Measurements from ENCODE around the gene TAMALIN.

TAMALIN gene

GRCh38 chr12:52037248-52037861, 30.6 kb downstream of the TAMALIN start:
- peak in 1 of 4 experiments; percentile 40 for DNase-seq

DNA sequence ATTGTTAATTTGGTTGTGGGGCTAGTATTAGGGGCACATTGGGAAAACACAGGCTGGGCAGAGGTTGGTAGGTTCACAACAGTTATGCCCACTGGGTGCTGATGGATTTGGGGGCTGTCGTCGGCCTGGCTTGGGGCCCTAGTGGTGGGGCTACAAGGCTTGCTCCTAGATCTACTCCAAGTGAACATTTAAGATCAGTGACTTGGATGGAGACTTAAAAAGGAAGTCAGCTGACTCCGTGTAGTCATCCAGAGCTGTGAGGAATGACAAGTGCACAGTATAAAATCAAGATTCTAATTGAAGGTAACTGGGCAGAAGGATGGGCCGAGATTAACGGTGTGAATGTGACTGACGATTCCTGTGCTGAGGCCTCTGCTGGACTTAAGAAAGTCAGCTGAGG, 31.7 kb downstream of the TAMALIN start:
- peak in 3 of 4 experiments; percentile 36 to 58 (median 55) for DNase-seq

GRCh38 chr12:52041035-52041434, 34.3 kb downstream of the TAMALIN start:
- DNase-seq = no peak

DNA sequence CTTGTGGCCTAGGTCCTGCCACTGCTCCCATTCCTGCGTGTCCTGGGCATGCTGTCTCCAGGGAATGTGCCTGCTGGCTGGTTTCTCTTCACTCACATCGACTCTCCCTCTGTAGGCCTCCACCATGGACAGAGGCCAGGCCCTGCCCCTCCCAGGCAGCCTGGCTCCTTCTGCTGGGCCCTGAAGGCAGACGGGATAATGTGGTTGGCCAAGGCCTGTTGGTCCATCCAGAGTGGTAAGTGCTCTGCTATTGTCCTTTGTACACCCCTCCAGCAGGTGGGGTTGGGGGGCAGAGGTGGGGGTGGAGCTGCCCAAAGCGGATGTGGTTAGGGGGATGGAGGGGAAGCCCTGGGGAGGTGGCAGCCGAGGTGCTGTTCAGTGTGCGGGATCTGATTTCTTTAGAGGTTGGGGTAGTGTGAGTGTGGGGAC, 35.0 kb downstream of the TAMALIN start:
- peak in 1 of 4 experiments; percentile 27 for DNase-seq

DNA sequence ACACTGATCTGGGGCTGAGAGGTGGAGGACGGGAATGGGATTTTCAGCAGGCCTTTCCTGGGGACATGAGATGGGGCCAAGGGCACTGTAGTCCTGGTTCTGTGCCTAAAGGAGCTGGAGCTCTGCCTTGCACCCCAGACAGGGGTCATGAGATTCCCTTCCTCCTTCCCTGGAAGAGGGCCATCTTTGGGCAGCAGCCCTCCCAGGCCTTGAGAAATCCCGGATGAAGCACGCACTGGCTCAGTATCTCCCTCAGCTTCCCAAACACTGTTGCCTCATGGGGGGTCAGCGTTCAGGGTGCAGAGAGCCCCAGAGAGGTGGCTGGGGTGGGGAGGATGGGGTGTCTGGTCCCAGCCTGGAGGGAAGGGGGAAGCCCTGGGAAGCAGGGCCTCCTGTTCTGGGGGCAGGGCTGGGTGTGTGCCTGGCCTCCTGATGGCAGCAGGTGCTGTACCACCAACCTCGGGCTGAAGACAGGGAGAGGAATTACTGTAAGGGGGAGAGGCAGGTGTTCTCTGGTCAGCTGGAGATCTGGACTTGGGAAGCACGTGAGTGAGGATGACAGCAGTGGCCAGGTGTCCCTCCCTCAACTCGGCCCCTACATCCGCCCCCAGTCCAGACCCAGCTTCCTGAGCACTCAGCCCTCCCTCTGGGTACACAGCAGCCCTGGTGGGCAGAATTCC, 36.1 kb downstream of the TAMALIN start:
- no peak for DNase-seq

DNA sequence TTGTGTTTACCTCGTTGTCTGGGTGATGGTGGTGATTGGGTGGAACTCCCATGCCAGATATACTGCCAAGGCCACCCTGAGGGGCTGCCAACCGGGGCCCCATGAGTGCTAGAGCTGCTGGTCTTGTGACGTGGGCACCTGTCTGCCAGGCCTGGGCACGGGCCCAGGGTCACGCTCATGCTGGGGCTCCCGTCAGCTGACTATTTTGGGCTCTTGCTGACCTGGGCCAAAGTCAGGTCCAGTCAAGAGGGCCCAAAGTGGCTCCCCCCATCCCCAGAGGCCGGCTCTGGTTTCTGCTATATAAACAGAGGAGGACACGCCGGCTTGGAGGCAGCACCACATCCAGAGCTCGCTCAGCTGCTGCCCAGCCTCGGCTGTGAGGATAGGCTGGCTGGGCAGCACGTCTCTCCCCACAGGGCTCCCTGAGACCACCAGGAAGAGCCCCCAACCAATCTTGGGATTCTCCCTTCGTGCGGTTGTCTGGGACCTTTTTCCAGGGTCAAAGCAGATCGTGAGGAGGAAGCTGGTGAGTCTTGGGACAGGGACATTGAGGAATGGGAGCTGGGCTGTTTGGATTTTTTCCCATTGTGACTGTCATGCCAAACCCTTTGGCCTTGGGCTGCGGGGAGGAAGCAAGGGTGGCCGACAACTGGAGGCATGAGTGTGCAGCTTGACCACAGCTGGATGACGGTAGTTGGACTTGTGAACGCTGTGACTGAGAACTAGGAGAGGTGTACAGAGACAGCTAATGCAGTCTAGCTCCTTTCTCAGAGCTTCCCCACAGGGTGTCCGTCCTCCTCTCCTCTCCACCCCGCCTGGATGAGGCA, 36.9 kb downstream of the TAMALIN start:
- no peak for DNase-seq

DNA sequence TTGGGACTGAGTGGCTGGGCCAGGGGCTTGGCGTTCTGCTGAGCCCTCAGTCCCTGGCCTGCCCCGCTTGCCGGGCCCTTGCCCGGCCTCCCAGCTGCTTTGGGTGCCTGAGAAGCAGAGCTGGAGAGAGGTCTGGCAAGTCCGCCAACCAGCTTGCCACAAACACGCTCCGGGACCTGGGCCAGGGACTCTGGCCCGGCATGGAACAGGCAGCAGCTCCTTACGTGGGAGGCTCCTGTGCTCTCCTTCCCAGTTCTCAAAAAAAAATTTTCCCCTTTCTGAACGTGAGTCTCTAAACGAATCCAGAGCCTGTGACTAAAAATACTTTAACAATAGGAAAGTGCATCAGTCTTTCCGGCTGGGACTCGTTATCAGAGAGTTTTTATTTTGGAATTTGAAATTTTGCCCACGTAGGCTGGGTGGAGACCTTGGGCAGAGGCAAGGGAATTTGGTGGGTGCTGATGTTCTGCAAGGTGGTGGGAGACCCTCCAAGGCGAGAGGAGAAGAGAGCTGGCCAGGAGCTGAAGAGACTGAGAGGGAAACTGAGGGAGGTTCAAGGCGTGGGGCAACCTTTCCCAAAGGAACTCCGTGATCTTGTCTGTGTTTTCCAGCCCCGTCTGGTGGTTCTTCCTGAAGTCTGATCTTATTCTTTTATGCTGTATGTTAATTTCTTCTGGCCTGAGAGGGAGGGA, 37.7 kb downstream of the TAMALIN start:
- DNase-seq = no peak

DNA sequence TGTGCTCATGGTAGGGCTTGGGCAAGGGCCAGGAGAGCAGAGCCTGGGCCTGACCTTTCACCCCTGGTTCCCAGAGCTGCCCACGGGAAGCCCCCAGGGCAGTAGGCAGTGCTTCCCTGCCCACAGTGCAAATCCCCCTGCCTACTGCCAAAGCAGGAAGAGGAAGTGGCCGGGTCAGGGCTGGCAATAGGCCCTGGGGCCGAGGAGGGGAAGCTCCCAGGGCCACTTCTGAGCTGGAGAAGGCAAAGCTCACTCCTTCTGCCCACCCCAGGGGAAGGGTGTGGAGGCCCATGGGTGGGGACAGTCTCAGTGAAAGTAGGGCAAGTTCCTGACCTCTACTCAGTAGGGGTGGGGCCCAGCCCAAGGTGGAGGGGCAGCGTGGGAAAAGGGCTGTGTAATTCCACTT, 39.1 kb downstream of the TAMALIN start:
- peak; percentile 80 to 91 (median 90) for DNase-seq

DNA sequence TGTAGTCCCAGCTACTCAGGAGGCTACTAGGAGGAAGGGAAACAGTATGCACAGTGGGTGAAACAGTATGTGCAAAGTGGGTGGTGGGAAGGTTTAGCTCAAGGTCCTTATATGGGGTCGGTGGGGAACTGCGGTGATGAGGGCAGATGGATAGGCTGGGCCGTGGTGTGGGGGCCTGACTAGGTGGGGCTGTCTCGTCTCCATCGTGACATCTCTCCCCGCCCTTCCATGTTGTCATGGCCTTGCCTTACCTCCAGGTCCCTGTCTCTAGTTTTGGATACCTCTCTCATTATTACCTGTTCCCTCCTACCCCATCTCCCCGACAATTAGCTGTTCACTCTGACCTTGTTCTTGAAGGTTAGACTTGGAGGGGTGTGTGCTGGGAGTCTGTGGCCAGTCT, 40.1 kb downstream of the TAMALIN start:
- DNase-seq = no peak

DNA sequence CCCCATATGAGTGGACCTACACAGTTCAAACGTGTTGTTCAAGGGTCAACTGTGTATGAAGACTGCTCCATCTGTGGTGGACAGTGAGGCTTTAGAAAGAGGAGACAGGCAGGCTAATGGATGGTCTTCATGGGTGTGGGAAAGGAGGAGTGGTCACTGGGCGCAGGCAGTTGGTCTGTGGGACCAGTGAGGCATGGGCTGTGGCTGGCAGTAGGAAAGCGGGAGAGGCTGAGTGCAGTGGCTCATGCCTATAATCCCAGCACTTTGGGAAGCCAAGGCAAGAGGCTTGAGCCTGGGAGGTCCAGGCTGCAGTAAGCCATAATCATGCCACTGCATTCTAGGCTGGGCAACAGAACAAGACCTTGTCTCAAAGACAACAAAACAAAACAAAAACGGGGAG, 42.5 kb downstream of the TAMALIN start:
- DNase-seq = no peak

GRCh38 chr12:52049688-52050087, 42.9 kb downstream of the TAMALIN start:
- DNase-seq = no peak

DNA sequence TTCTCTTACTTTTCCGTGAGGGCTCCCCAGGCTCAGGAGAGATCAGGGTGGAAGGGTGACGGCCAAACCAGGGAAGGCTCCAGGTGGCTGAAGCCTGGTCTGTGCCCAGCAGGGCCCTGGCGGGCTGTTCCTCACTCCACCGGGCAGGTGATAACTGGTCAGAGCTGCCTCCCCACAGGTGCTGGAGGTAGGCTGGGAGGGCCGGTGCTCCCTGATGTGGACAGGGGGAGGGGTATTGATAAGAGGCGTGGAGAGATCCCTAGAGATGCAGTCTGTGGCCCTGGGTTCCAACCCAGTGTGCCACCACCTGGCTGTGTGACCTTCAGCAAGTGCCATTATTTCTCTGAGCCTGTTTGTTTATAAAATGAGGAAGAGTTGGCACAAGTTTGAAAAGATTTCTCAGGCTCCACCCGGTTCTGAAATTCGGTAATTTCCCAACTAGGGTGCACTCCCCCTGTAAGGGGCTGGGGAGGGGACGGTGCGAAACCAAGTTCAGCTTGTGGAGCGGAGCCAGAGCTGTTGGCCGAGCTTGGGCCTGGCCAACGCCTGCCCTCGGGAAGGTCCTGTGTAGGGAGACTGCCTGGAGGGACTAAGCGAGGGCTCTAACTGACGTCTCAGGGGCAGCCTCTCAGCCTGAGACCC, 43.5 kb downstream of the TAMALIN start:
- peak; percentile 48 to 71 (median 62) for DNase-seq

GRCh38 chr12:52050758-52051541, 44.2 kb downstream of the TAMALIN start, which contains the start of gene NR4A1:
Gene NR4A1, plus strand, starts transcription at chr12:52051442. Its CDS starts 2,887 bp downstream, at chr12:52054329.
- DNase-seq = peak; percentile 95 to 98 (median 96)

DNA sequence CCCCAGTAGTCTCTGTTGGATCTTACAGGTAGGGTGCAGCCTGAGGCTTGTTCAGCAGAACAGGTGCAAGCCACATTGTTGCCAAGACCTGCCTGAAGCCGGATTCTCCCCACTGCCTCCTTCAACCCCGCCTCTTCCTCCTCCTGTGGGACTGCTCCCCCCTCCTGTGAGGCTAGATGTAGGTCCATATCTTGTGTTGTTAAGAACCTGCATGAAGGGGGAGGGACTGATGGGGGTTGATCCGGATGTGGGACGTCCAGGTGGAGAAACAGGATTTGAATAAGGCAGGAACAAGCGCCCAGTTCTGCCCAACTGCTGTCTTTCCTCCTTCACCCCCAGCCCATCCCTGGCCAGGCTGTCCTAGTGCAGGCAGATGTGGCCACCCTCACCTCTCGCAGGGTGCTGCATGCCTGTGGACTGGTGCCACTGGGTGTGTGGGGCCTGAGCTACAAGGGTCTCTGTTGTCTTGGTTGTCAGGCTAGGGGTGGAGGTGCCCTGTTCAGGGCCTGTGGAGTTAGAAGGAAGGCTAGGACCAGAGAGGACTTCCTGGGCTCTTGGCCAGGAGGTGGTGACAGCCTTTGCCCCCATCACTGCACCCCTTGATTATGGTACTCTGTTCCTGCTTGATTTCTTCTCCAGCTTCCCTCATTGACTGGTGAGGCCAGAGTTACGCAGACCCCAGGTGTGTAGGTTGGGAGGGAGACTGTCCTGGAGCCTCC, 45.9 kb downstream of the TAMALIN start:
- DNase-seq = peak in 1 of 4 experiments; percentile 16

- no peak for DNase-seq
These were observed 46.9 kb downstream of the TAMALIN start for GRCh38 chr12:52053536-52054209.

DNA sequence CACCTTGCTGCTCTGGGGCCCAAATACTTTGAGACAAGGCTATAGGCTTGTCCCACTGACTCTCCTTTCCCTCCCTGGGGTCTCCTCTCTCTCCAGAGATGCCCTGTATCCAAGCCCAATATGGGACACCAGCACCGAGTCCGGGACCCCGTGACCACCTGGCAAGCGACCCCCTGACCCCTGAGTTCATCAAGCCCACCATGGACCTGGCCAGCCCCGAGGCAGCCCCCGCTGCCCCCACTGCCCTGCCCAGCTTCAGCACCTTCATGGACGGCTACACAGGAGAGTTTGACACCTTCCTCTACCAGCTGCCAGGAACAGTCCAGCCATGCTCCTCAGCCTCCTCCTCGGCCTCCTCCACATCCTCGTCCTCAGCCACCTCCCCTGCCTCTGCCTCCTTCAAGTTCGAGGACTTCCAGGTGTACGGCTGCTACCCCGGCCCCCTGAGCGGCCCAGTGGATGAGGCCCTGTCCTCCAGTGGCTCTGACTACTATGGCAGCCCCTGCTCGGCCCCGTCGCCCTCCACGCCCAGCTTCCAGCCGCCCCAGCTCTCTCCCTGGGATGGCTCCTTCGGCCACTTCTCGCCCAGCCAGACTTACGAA, 47.6 kb downstream of the TAMALIN start:
- DNase-seq = no peak

- no peak for DNase-seq
These were observed 48.3 kb downstream of the TAMALIN start for GRCh38 chr12:52054833-52055730.
